ENCODE measurements around the gene NAT16.

DNA sequence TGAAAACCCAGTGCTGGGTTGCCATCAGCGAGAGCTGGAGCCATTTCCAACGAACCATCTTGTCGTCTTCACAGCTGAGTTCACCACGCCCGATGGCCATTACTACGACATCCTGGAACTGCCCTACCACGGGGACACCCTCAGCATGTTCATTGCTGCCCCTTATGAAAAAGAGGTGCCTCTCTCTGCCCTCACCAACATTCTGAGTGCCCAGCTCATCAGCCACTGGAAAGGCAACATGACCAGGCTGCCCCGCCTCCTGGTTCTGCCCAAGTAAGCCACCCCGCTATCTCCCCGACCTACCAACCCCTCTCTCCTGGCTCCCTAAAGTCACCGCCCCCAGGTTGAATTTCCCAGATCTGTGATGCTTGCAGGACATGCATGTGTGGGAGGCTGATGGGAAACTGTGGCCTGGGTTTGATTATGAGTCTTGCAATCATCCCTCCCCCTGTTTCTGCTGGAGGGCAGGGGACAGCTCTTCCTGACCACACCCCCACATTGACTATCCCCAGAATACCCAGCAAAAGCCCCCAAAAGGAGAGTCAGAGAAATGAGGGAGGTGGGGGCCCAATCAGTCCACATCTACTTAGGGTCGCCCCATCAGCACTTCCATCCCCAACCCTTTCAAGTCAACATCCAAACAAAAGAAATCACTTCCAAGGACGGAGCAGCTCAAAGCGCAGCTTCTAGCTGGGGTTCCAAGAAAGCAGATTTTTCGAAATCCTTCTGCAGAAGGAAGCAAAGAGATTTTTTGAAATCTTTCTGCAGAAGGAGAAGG lies 46.3 kb downstream of the NAT16 start:
- TF ChIP-seq CTCF (IDR thresholded peaks at IDR 0.05) (no peak), POLR2A (IDR thresholded peaks at IDR 0.05) (no peak), POLR2AphosphoS5 (IDR thresholded peaks at IDR 0.05; ENCODE audit: insufficient read depth in 1 of 2, low read depth in 1 of 2) (no peak)
